Hepatocyte (in vitro differentiated cells): ENCODE data around the gene FBXL5.

Source experiments
- EZH2 ChIP-seq: fragments of 200-600 bp; sonication (generic); IDR thresholded peaks from 2 replicates; pipeline ENCODE4 v1.6.1; 2016; ENCODE audit warnings: antibody characterized with exemption, mild to moderate bottlenecking, borderline replicate concordance
- EZH2phosphoT487 ChIP-seq: fragments of 200-600 bp; sonication (generic); IDR thresholded peaks from one replicate; pipeline ENCODE4 v1.6.1; 2018; ENCODE audit warnings: antibody characterized with exemption, mild to moderate bottlenecking, low read depth, moderate library complexity; ENCODE audit not compliant: unreplicated experiment, severe bottlenecking
- TF ChIP-seq, protein P1 (sequence below): fragments of 200-600 bp; sonication (generic); IDR thresholded peaks from 2 replicates; pipeline ENCODE4 v1.5.1; 2016; ENCODE audit warnings: antibody characterized with exemption, mild to moderate bottlenecking; ENCODE audit not compliant: poor library complexity

DNA sequence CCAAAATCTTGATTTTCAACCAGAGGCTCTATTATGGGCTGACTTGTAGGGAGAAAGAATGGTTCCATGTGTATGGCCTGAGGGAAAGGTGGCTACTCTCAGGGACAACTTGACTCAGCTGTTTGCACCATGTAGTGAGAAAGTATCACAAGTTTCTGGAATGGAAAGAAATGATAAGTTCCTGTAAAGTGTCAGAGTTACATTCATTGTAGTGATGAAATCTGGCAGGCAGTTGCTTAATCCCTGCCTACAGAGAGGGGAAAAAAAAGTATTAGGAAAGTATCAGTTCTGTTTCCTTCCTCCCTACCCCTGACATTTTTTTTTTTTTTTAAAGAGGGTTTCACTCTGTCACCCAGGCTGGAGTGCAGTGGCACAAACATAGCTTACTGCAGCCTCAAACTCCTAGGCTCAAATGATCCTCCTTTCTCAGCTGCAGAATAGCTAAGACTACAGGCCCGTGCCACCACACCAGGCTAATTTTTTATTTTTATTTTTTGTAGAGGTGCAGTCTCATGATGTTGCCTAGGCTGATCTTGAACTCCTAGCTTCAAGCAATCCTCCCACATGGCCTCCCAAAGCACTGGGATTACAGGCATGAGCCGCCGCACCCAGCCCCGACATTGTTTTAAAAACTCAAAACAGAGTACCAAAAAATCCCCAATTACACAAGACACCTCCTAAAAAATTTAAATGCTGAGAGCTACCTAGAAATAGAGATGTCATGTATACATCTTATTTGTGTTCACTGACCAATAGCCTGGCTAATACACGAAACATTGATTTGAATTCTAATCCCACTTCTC lies 4.8 kb upstream of the FBXL5 start:
- TF ChIP-seq, protein P1, sequence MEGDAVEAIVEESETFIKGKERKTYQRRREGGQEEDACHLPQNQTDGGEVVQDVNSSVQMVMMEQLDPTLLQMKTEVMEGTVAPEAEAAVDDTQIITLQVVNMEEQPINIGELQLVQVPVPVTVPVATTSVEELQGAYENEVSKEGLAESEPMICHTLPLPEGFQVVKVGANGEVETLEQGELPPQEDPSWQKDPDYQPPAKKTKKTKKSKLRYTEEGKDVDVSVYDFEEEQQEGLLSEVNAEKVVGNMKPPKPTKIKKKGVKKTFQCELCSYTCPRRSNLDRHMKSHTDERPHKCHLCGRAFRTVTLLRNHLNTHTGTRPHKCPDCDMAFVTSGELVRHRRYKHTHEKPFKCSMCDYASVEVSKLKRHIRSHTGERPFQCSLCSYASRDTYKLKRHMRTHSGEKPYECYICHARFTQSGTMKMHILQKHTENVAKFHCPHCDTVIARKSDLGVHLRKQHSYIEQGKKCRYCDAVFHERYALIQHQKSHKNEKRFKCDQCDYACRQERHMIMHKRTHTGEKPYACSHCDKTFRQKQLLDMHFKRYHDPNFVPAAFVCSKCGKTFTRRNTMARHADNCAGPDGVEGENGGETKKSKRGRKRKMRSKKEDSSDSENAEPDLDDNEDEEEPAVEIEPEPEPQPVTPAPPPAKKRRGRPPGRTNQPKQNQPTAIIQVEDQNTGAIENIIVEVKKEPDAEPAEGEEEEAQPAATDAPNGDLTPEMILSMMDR: no peak
- TF ChIP-seq EZH2phosphoT487 (no peak), EZH2 (no peak)
